ENCODE results near the gene CADM1. TPM values are rescaled to one million over a fixed set of nuclear protein-coding genes. Genes with fewer than 3 reads are reported as not detected.

The CADM1 gene
- total RNA-seq, 1 experiment from 2014 or later: 534 TPM

DNA sequence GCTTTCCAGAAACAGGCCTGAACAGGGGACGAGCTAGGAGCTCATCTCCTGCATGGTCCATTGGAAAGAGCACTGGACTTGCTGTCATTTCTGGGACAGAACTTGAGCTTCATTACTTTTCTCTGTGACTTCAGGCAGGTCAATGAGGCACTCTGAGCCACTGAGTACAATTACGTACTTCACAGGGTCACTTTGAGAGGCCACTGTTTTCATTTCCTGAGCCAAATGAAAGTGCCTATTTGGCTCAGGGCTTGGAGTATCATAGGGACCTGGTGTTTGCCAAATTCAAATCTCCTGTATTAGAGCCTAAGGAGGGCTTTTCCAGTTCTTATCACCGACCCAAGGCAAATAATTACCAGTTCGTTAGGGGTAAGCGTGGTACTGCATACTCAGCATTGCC lies 319.3 kb downstream of the CADM1 start:
- H3K9me3 Mint-ChIP-seq (ENCODE audit: unreplicated experiment): no peaks in the 10 kb centered on the region
- no peak overlapping the region for H3K27ac Mint-ChIP-seq (ENCODE audit: unreplicated experiment)
- H3K4me1 ChIP-seq: no peaks in the 10 kb centered on the region; the same call in 1 of the 2 replicates
- peaks cover 7% of the 10 kb centered on the region for H3K4me1 Mint-ChIP-seq (ENCODE audit: low read depth, unreplicated experiment)
- no peaks in the 10 kb centered on the region for H3K36me3 ChIP-seq (ENCODE audit: control insufficient read depth, insufficient read depth, low read length)
- H3K4me3 ChIP-seq (ENCODE audit: low read depth, low read length): no peak overlapping the region
- H3K9me3 ChIP-seq: no peaks in the 10 kb centered on the region
- DNase-seq: no peak
- no peak overlapping the region for H3K4me3 Mint-ChIP-seq (ENCODE audit: unreplicated experiment)
- peaks cover 66% of the 10 kb centered on the region for H3K36me3 Mint-ChIP-seq (ENCODE audit: insufficient read depth, unreplicated experiment)
- H3K27me3 ChIP-seq (replicated peaks; ENCODE audit: control insufficient read depth, insufficient read depth, low read length): no peaks in the 10 kb centered on the region
- no peaks in the 10 kb centered on the region for H3K27me3 Mint-ChIP-seq (ENCODE audit: insufficient read depth, unreplicated experiment)
- CTCF ChIA-PET: no interaction called here
- POLR2A ChIA-PET: no interaction called here
- no TSS peak for BruUV-seq (replicated peaks)
- TF ChIP-seq, protein P1, sequence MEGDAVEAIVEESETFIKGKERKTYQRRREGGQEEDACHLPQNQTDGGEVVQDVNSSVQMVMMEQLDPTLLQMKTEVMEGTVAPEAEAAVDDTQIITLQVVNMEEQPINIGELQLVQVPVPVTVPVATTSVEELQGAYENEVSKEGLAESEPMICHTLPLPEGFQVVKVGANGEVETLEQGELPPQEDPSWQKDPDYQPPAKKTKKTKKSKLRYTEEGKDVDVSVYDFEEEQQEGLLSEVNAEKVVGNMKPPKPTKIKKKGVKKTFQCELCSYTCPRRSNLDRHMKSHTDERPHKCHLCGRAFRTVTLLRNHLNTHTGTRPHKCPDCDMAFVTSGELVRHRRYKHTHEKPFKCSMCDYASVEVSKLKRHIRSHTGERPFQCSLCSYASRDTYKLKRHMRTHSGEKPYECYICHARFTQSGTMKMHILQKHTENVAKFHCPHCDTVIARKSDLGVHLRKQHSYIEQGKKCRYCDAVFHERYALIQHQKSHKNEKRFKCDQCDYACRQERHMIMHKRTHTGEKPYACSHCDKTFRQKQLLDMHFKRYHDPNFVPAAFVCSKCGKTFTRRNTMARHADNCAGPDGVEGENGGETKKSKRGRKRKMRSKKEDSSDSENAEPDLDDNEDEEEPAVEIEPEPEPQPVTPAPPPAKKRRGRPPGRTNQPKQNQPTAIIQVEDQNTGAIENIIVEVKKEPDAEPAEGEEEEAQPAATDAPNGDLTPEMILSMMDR (IDR thresholded peaks at IDR 0.05; ENCODE audit: insufficient read depth in 1 of 2, low read depth in 1 of 2, low read length in 1 of 2, severe bottlenecking in 1 of 2, unreplicated experiment in 1 of 2): no peak
- intact Hi-C loops (cut with micrococcal nuclease; ENCODE audit: unreplicated experiment): no loop called here

DNA sequence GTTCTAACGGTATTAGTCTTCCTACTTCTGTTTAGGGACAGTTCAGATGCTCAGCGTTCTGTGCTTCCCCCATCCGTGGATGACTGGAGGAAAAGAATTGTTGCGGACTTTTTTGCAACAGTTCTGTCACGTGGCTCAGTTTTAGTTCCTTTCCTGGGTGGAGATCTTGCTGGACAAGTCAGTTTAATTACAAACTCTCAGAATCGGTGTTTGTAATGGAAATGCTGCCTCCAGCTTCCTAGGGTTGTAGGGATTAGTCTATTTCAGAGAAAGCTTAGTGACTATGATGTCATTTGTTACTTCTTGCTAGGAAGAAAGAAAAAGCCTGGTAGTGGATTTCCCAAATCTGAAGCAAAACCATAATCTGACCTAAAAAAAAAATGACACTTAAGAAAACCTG lies 320.4 kb downstream of the CADM1 start:
- no peak for DNase-seq
- Mint-ChIP-seq H3K27me3 (ENCODE audit: insufficient read depth, unreplicated experiment) (no peaks in the 10 kb centered on the region), H3K36me3 (ENCODE audit: insufficient read depth, unreplicated experiment) (peaks cover 60% of the 10 kb centered on the region), H3K4me1 (ENCODE audit: low read depth, unreplicated experiment) (peaks cover 7% of the 10 kb centered on the region), H3K4me3 (ENCODE audit: unreplicated experiment) (no peak overlapping the region), H3K9me3 (ENCODE audit: unreplicated experiment) (no peaks in the 10 kb centered on the region), H3K27ac (ENCODE audit: unreplicated experiment) (no peak overlapping the region)
- H3K27me3 ChIP-seq (replicated peaks; ENCODE audit: control insufficient read depth, insufficient read depth, low read length): no peaks in the 10 kb centered on the region
- POLR2A ChIA-PET: no interaction called here
- H3K9me3 ChIP-seq: no peaks in the 10 kb centered on the region
- CTCF ChIA-PET: no interaction called here
- H3K36me3 ChIP-seq (ENCODE audit: control insufficient read depth, insufficient read depth, low read length): no peaks in the 10 kb centered on the region
- H3K4me1 ChIP-seq: no peaks in the 10 kb centered on the region; the same call in 1 of the 2 replicates
- intact Hi-C loops (cut with micrococcal nuclease; ENCODE audit: unreplicated experiment): no loop called here
- TF ChIP-seq, protein P1 (IDR thresholded peaks at IDR 0.05; ENCODE audit: insufficient read depth in 1 of 2, low read depth in 1 of 2, low read length in 1 of 2, severe bottlenecking in 1 of 2, unreplicated experiment in 1 of 2): no peak
- H3K4me3 ChIP-seq (ENCODE audit: low read depth, low read length): no peak overlapping the region
- no TSS peak for BruUV-seq (replicated peaks)

DNA sequence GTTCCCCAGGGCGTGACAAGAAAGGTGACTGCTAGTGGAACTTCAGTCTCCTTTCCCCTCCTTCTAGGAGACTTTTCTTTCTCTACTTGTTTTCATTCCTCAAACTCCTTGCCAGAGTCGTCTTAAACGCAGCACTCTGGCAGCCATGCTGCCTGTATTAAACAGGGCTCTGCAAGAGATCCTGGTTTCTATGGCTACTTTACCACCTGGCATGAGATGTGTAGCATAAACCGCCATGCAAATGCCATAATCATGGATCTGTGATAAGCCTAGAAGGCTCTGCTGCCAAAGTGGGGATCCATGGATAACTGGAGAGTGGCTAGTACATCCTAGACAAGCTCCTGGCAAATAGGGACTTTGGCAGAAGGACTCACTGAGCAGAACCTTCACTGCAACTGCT lies 321.1 kb downstream of the CADM1 start:
- BruUV-seq (replicated peaks): no TSS peak
- no peaks in the 10 kb centered on the region for H3K27me3 Mint-ChIP-seq (ENCODE audit: insufficient read depth, unreplicated experiment)
- no peak overlapping the region for H3K4me3 ChIP-seq (ENCODE audit: low read depth, low read length)
- no peaks in the 10 kb centered on the region for H3K27me3 ChIP-seq (replicated peaks; ENCODE audit: control insufficient read depth, insufficient read depth, low read length)
- TF ChIP-seq, protein P1 (IDR thresholded peaks at IDR 0.05; ENCODE audit: insufficient read depth in 1 of 2, low read depth in 1 of 2, low read length in 1 of 2, severe bottlenecking in 1 of 2, unreplicated experiment in 1 of 2): no peak
- H3K36me3 Mint-ChIP-seq (ENCODE audit: insufficient read depth, unreplicated experiment): peaks cover 63% of the 10 kb centered on the region
- ChIA-PET CTCF (no interaction called here), POLR2A (no interaction called here)
- no peaks in the 10 kb centered on the region for H3K9me3 Mint-ChIP-seq (ENCODE audit: unreplicated experiment)
- no peaks in the 10 kb centered on the region for H3K9me3 ChIP-seq
- peaks cover 7% of the 10 kb centered on the region for H3K4me1 Mint-ChIP-seq (ENCODE audit: low read depth, unreplicated experiment)
- H3K36me3 ChIP-seq (ENCODE audit: control insufficient read depth, insufficient read depth, low read length): no peaks in the 10 kb centered on the region
- H3K4me1 ChIP-seq: no peaks in the 10 kb centered on the region; the same call in 1 of the 2 replicates
- DNase-seq: no peak
- no peak overlapping the region for H3K27ac Mint-ChIP-seq (ENCODE audit: unreplicated experiment)
- intact Hi-C loops (cut with micrococcal nuclease; ENCODE audit: unreplicated experiment): no loop called here
- H3K4me3 Mint-ChIP-seq (ENCODE audit: unreplicated experiment): no peak overlapping the region

All from Caco-2 (cell line).